Measurements from ENCODE around the gene GMPS.
"Not testable (repeated sequence)": the region's sequence is repeated elsewhere in the genome, so short reads cannot be mapped to it uniquely, and the experiment has no call there.

Gene GMPS

GRCh38 chr3:155854141-155854940, 16.1 kb upstream of the GMPS start, which contains the start of gene SLC33A1:
TSS of gene SLC33A1 (minus strand) at chr3:155854427. CDS start at chr3:155853997, 430 bp downstream.
- Histone ChIP-seq H3K36me3 (ENCODE audit: control insufficient read depth, insufficient read depth, low read length) (peaks cover 2% of the 10 kb centered on the region; the same call in 1 of the 2 replicates), H3K27ac (ENCODE audit: low read depth, low read length) (peak within 1 kb of the TSS; percentile 68), H3K4me3 (ENCODE audit: low read depth, low read length) (peak within 1 kb of the TSS; percentile 73), H3K27me3 (ENCODE audit: control insufficient read depth, insufficient read depth, low read length) (no peaks in the 10 kb centered on the region), H3K4me1 (ENCODE audit: control insufficient read depth, insufficient read depth, low read length) (peaks cover 5% of the 10 kb centered on the region; the same call in 1 of the 2 replicates), H3K9me3 (ENCODE audit: control insufficient read depth, insufficient read depth, low read depth, low read length) (no peaks in the 10 kb centered on the region), H3K9ac (ENCODE audit: low read length) (peak within 1 kb of the TSS; percentile 91)

DNA sequence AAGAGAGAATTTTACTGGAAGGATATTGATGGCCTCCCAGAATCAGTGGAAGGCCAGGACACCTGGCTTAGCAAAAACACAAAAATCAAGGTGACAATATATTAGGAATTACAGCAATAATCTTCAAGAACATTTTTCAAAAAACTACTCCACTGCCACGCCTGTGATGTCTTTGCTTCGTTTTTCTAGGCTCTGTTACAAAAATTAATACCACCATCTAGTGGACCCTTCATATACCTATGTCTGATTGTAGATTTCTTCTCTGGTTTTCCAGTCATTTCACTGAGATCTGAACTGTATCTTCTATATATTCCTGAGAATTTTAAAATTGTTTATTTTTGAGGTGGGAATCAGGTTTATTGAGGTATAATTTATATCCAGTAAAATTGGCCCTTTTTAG, 10.6 kb upstream of the GMPS start:
- Histone ChIP-seq H3K4me3 (ENCODE audit: low read depth, low read length) (no peak overlapping the region), H3K4me1 (ENCODE audit: control insufficient read depth, insufficient read depth, low read length) (no peaks in the 10 kb centered on the region), H3K9me3 (ENCODE audit: control insufficient read depth, insufficient read depth, low read depth, low read length) (peaks cover 3% of the 10 kb centered on the region; the same call in 1 of the 2 replicates), H3K27me3 (ENCODE audit: control insufficient read depth, insufficient read depth, low read length) (no peaks in the 10 kb centered on the region), H3K36me3 (ENCODE audit: control insufficient read depth, insufficient read depth, low read length) (no peaks in the 10 kb centered on the region), H3K27ac (ENCODE audit: low read depth, low read length) (no peak overlapping the region), H3K9ac (ENCODE audit: low read length) (no peak overlapping the region)

GRCh38 chr3:155860424-155860823, 10.0 kb upstream of the GMPS start:
- not testable (repeated sequence) for H3K9ac ChIP-seq (ENCODE audit: low read length); H3K9me3 ChIP-seq (ENCODE audit: control insufficient read depth, insufficient read depth, low read depth, low read length); H3K4me1 ChIP-seq (ENCODE audit: control insufficient read depth, insufficient read depth, low read length); H3K36me3 ChIP-seq (ENCODE audit: control insufficient read depth, insufficient read depth, low read length); H3K4me3 ChIP-seq (ENCODE audit: low read depth, low read length); H3K27ac ChIP-seq (ENCODE audit: low read depth, low read length); H3K27me3 ChIP-seq (ENCODE audit: control insufficient read depth, insufficient read depth, low read length)

DNA sequence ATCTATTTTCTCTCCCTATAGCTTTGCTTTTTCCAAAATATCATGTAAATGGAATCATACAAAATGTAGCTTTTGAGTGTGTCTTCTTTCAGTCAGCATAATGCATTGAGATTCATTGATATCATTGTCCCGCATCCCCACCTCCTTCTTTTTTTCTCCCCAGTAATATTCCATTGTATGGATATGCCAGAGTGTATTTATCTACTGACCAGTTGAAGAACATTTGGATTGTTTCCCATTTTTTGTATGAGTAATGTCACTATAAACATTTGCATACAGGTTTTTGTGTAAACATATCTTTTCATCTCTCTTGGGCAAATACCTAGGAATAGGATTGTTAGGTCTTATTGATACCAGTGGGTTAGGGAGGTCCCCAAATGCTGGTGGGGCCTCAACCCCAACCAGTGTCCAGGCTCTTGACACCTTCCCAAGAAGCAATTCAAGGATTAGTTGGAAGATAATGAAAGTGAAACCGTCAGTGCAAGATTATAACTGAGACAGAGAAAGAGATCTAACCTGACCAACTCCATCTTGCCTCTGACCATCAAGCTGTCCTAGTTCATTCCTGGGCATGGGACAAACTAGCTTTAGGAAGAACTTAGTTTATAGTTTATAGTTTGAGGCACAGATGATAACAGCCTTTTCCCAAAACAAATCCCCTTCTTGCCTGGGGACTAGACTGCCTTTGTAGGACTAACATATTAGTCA, 8.8 kb upstream of the GMPS start:
- Histone ChIP-seq H3K27me3 (ENCODE audit: control insufficient read depth, insufficient read depth, low read length) (no peaks in the 10 kb centered on the region), H3K4me3 (ENCODE audit: low read depth, low read length) (no peak overlapping the region), H3K36me3 (ENCODE audit: control insufficient read depth, insufficient read depth, low read length) (no peaks in the 10 kb centered on the region), H3K9me3 (ENCODE audit: control insufficient read depth, insufficient read depth, low read depth, low read length) (peaks cover 3% of the 10 kb centered on the region; the same call in 1 of the 2 replicates), H3K4me1 (ENCODE audit: control insufficient read depth, insufficient read depth, low read length) (no peaks in the 10 kb centered on the region), H3K9ac (ENCODE audit: low read length) (no peak overlapping the region), H3K27ac (ENCODE audit: low read depth, low read length) (no peak overlapping the region)

- H3K36me3 ChIP-seq (ENCODE audit: control insufficient read depth, insufficient read depth, low read length); H3K27ac ChIP-seq (ENCODE audit: low read depth, low read length); H3K27me3 ChIP-seq (ENCODE audit: control insufficient read depth, insufficient read depth, low read length); H3K4me3 ChIP-seq (ENCODE audit: low read depth, low read length); H3K9ac ChIP-seq (ENCODE audit: low read length); H3K4me1 ChIP-seq (ENCODE audit: control insufficient read depth, insufficient read depth, low read length); H3K9me3 ChIP-seq (ENCODE audit: control insufficient read depth, insufficient read depth, low read depth, low read length): not testable (repeated sequence)
Observed at GRCh38 chr3:155862290-155862982, 8.0 kb upstream of the GMPS start.

GRCh38 chr3:155863072-155863784, 7.2 kb upstream of the GMPS start:
- Histone ChIP-seq H3K27me3 (ENCODE audit: control insufficient read depth, insufficient read depth, low read length) (no peaks in the 10 kb centered on the region), H3K27ac (ENCODE audit: low read depth, low read length) (no peak overlapping the region), H3K9ac (ENCODE audit: low read length) (no peak overlapping the region), H3K36me3 (ENCODE audit: control insufficient read depth, insufficient read depth, low read length) (no peaks in the 10 kb centered on the region), H3K4me1 (ENCODE audit: control insufficient read depth, insufficient read depth, low read length) (no peaks in the 10 kb centered on the region), H3K9me3 (ENCODE audit: control insufficient read depth, insufficient read depth, low read depth, low read length) (peaks cover 3% of the 10 kb centered on the region; the same call in 1 of the 2 replicates), H3K4me3 (ENCODE audit: low read depth, low read length) (no peak overlapping the region)

DNA sequence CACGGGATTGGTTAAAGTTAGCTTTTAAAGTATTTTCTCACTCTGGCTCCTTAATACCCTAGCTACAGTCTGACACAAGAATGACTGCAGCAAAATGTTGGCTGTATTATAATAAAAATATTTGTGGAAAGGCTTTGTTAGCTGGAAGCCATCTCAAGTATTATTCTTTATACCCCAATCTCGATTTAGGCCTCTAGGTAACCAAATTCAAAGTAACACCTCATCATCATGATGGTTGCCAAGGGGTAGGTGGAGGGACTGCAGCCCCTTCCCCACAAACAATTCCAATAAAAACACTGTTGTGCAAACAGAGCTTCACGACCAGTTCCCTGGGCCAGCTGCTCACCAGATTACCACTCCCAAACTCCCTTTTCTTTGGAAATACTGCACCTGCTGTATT, 759 bp upstream of the GMPS start:
- Histone ChIP-seq H3K27ac (ENCODE audit: low read depth, low read length) (peak overlapping the region; percentile 35; the same call in 1 of the 2 replicates), H3K36me3 (ENCODE audit: control insufficient read depth, insufficient read depth, low read length) (no peaks in the 10 kb centered on the region), H3K27me3 (ENCODE audit: control insufficient read depth, insufficient read depth, low read length) (no peaks in the 10 kb centered on the region), H3K4me3 (ENCODE audit: low read depth, low read length) (peak overlapping the region; percentile 58), H3K4me1 (ENCODE audit: control insufficient read depth, insufficient read depth, low read length) (peaks cover 9% of the 10 kb centered on the region; the same call in 1 of the 2 replicates), H3K9ac (ENCODE audit: low read length) (peak overlapping the region; percentile 18), H3K9me3 (ENCODE audit: control insufficient read depth, insufficient read depth, low read depth, low read length) (no peaks in the 10 kb centered on the region)

- H3K27ac ChIP-seq (ENCODE audit: low read depth, low read length), result peak overlapping the region; percentile 98
- no peaks in the 10 kb centered on the region for H3K27me3 ChIP-seq (ENCODE audit: control insufficient read depth, insufficient read depth, low read length)
- peaks cover 11% of the 10 kb centered on the region; the same call in 1 of the 2 replicates for H3K4me1 ChIP-seq (ENCODE audit: control insufficient read depth, insufficient read depth, low read length)
- H3K4me3 ChIP-seq (ENCODE audit: low read depth, low read length), result peak overlapping the region; percentile 97
- no peaks in the 10 kb centered on the region for H3K36me3 ChIP-seq (ENCODE audit: control insufficient read depth, insufficient read depth, low read length)
- H3K9me3 ChIP-seq (ENCODE audit: control insufficient read depth, insufficient read depth, low read depth, low read length), result no peaks in the 10 kb centered on the region
- peak overlapping the region; percentile 97 for H3K9ac ChIP-seq (ENCODE audit: low read length)
Observed at GRCh38 chr3:155870945-155871745, 695 bp downstream of the GMPS start.

DNA sequence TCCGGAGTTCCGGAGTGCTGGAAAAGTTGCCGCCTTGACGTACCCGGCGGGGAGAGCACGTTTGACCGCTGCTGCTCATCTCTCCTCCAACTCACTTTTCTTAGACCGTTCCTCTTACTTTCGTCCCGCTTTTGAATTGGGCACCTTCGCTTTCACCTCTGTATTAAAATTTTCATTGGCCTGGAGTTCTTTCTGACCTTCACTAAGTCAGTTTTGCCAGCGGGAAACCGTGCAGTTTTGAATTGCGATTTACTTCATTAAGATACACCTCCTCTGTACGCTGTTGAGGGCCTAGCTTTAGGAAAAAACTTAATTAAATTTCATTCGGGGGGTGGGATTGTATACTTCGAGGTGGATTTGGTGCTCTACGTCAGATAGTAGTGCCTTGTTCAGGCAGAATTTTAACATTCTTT, 1.3 kb downstream of the GMPS start:
- Histone ChIP-seq H3K27ac (ENCODE audit: low read depth, low read length) (peak overlapping the region; percentile 98; the same call in 1 of the 2 replicates), H3K36me3 (ENCODE audit: control insufficient read depth, insufficient read depth, low read length) (no peaks in the 10 kb centered on the region), H3K9me3 (ENCODE audit: control insufficient read depth, insufficient read depth, low read depth, low read length) (no peaks in the 10 kb centered on the region), H3K9ac (ENCODE audit: low read length) (peak overlapping the region; percentile 97), H3K4me1 (ENCODE audit: control insufficient read depth, insufficient read depth, low read length) (peaks cover 11% of the 10 kb centered on the region; the same call in 1 of the 2 replicates), H3K27me3 (ENCODE audit: control insufficient read depth, insufficient read depth, low read length) (no peaks in the 10 kb centered on the region), H3K4me3 (ENCODE audit: low read depth, low read length) (peak overlapping the region; percentile 97)

All from HUES6 (cell line).